PC-9 (cell line): Measurements from ENCODE around the gene KRTAP10-12. TPM values are rescaled to one million over a fixed set of nuclear protein-coding genes. Genes with fewer than 3 reads are reported as not detected.

Source experiments
- BruUV-seq: library from RNA; stranded (reverse); fragments of 400-500 nt; replicated peaks from 2 replicates; lab custom pipeline; 2021; lab: Mats Ljungman, UMichigan
- CTCF ChIA-PET: fragments of 300-600 bp; sonication (Branson Sonifier 250); formaldehyde crosslinking; loops from one replicate; lab custom pipeline; 2022; ENCODE audit warnings: antibody characterized with exemption; lab: Charles Lee
- POLR2A ChIA-PET: fragments of 300-600 bp; sonication (Branson Sonifier 250); formaldehyde crosslinking; loops from one replicate; lab custom pipeline; 2022; ENCODE audit warnings: antibody characterized with exemption; ENCODE audit not compliant: unreplicated experiment; lab: Charles Lee
- DNase-seq, 2 experiments: peaks; one replicate each; pipeline versions ENCODE4 v3.0.0 to v3.0.0-alpha.2; 2015 to 2022; ENCODE audit warnings: mixed read lengths in 1 of 2
- H2AFZ ChIP-seq: fragments of 200-600 bp; sonication (generic); 2 replicates; pipeline ENCODE4 v1.8.1; 2017; ENCODE audit warnings: antibody characterized with exemption
- H3F3A ChIP-seq: fragments of 200-600 bp; sonication (generic); 2 replicates; pipeline ENCODE4 v1.8.1; 2017; ENCODE audit warnings: antibody characterized with exemption, mild to moderate bottlenecking, low read depth; ENCODE audit not compliant: insufficient read depth
- H3K27ac ChIP-seq: fragments of 200-600 bp; sonication (generic); 2 replicates; pipeline ENCODE4 v1.6.1; 2016; ENCODE audit warnings: mixed run types
- H3K27me3 ChIP-seq: fragments of 200-600 bp; sonication (generic); 2 replicates; pipeline ENCODE4 v1.6.1; 2016; ENCODE audit warnings: low read depth, mixed run types; ENCODE audit not compliant: insufficient read depth
- H3K36me3 ChIP-seq: fragments of 200-600 bp; sonication (generic); 2 replicates; pipeline ENCODE4 v1.6.1; 2016; ENCODE audit warnings: low read depth, mixed run types
- H3K4me1 ChIP-seq: fragments of 200-600 bp; sonication (generic); replicated peaks from 2 replicates; pipeline ENCODE4 v1.6.1; 2016; ENCODE audit warnings: mixed run types; ENCODE audit not compliant: insufficient read depth
- H3K4me2 ChIP-seq: fragments of 200-600 bp; sonication (generic); 2 replicates; pipeline ENCODE4 v1.6.1; 2017; ENCODE audit warnings: mixed run types
- H3K4me3 ChIP-seq: fragments of 200-600 bp; sonication (generic); 2 replicates; pipeline ENCODE4 v1.6.1; 2016; ENCODE audit warnings: mixed run types
- H3K79me2 ChIP-seq: fragments of 200-600 bp; sonication (generic); 2 replicates; pipeline ENCODE4 v1.6.1; 2017; ENCODE audit warnings: low read depth, mixed run types
- H3K9me2 ChIP-seq: fragments of 200-600 bp; sonication (generic); 2 replicates; pipeline ENCODE4 v1.8.1; 2017; ENCODE audit warnings: mild to moderate bottlenecking; ENCODE audit not compliant: insufficient read depth
- H3K9me3 ChIP-seq: fragments of 200-600 bp; sonication (generic); 2 replicates; pipeline ENCODE4 v1.8.1; 2016; ENCODE audit warnings: low read depth; ENCODE audit not compliant: insufficient read depth
- H4K20me1 ChIP-seq: fragments of 200-600 bp; sonication (generic); 2 replicates; pipeline ENCODE4 v1.8.1; 2017; ENCODE audit not compliant: insufficient read depth
- CTCF ChIP-seq: fragments of 200-600 bp; sonication (generic); conservative IDR thresholded peaks from 2 replicates; pipeline ENCODE4 v1.6.1; 2017; ENCODE audit warnings: mixed run types, antibody characterized with exemption, mild to moderate bottlenecking, moderate library complexity
- EZH2 ChIP-seq: fragments of 200-600 bp; sonication (generic); IDR thresholded peaks from 2 replicates; pipeline ENCODE4 v1.8.0; 2017; ENCODE audit warnings: antibody characterized with exemption, low read depth
- intact Hi-C: fragments of 100-400 bp; cut with micrococcal nuclease; formaldehyde crosslinking; loops from one replicate; pipeline ENCODE4 v1.10.0; 2022; ENCODE audit not compliant: unreplicated experiment
- total RNA-seq: library from RNA; stranded (reverse); gene quantifications from 2 replicates; pipeline ENCODE4 v1.2.3, GENCODE V29; 2021

Gene KRTAP10-12
- total RNA-seq, 1 experiment from 2014 or later, result not detected

- no TSS peak for BruUV-seq
- TF ChIP-seq CTCF, result no peak
- no peak for TF ChIP-seq EZH2
- Histone ChIP-seq H3K79me2 (no peaks in the 10 kb centered on the region), H3K36me3 (no peaks in the 10 kb centered on the region), H3K4me1 (peaks cover 10% of the 10 kb centered on the region; the same call in 1 of the 2 replicates), H3K4me3 (no peak overlapping the region), H3K4me2 (no peak overlapping the region), H3K27me3 (peaks cover 23% of the 10 kb centered on the region), H2AFZ (no peak overlapping the region), H3K9me2 (no peaks in the 10 kb centered on the region), H3K27ac (no peak overlapping the region), H3K9me3 (no peaks in the 10 kb centered on the region), H3F3A (no peaks in the 10 kb centered on the region), H4K20me1 (no peaks in the 10 kb centered on the region)
- intact Hi-C loops, result no loop called here
- ChIA-PET POLR2A (no interaction called here), CTCF (no interaction called here)
- no peak for DNase-seq
Observed at GRCh38 chr21:44734026-44734745, 37.2 kb downstream of the KRTAP10-12 start.

- BruUV-seq, result no TSS peak
Observed at GRCh38 chr21:44734841-44735240, 37.9 kb downstream of the KRTAP10-12 start.

GRCh38 chr21:44735821-44736220, 38.8 kb downstream of the KRTAP10-12 start:
- H3K9me2 ChIP-seq, result no peaks in the 10 kb centered on the region
- no peak overlapping the region for H3K27ac ChIP-seq
- CTCF ChIA-PET, result no interaction called here
- peaks cover 10% of the 10 kb centered on the region; the same call in 1 of the 2 replicates for H3K4me1 ChIP-seq
- H2AFZ ChIP-seq, result no peak overlapping the region
- peaks cover 31% of the 10 kb centered on the region for H3K27me3 ChIP-seq
- no peak overlapping the region for H3K4me2 ChIP-seq
- POLR2A ChIA-PET, result no interaction called here
- TF ChIP-seq EZH2, result no peak
- TF ChIP-seq CTCF, result no peak
- no peaks in the 10 kb centered on the region for H3K36me3 ChIP-seq
- no peaks in the 10 kb centered on the region for H3F3A ChIP-seq
- no peaks in the 10 kb centered on the region for H4K20me1 ChIP-seq
- no peaks in the 10 kb centered on the region for H3K9me3 ChIP-seq
- no TSS peak for BruUV-seq
- no peaks in the 10 kb centered on the region for H3K79me2 ChIP-seq
- DNase-seq, result no peak
- no peak overlapping the region for H3K4me3 ChIP-seq
- intact Hi-C loops, result no loop called here

More at GRCh38 chr21:44734841-44735240, 37.9 kb downstream of the KRTAP10-12 start:
- Histone ChIP-seq H3K4me2 (no peak overlapping the region), H3F3A (no peaks in the 10 kb centered on the region), H3K9me2 (no peaks in the 10 kb centered on the region), H3K4me1 (peaks cover 10% of the 10 kb centered on the region; the same call in 1 of the 2 replicates), H4K20me1 (no peaks in the 10 kb centered on the region), H2AFZ (no peak overlapping the region), H3K79me2 (no peaks in the 10 kb centered on the region), H3K36me3 (no peaks in the 10 kb centered on the region), H3K9me3 (no peaks in the 10 kb centered on the region), H3K27ac (no peak overlapping the region), H3K4me3 (no peak overlapping the region), H3K27me3 (peaks cover 27% of the 10 kb centered on the region)
- DNase-seq, result no peak
- CTCF ChIA-PET, result no interaction called here
- intact Hi-C loops, result no loop called here
- TF ChIP-seq CTCF (no peak), EZH2 (no peak)
- POLR2A ChIA-PET, result no interaction called here
